MM.1S (cell line): ENCODE measurements around the gene FBXW12.

Experiments
- CTCF ChIP-seq: fragments of 300-600 bp; sonication (generic); IDR thresholded peaks from 2 replicates; pipeline ENCODE4 v1.5.1; 2016; ENCODE audit warnings: antibody characterized with exemption, low read length, mixed read lengths
- EZH2 ChIP-seq: fragments of 300-600 bp; sonication (generic); optimal IDR thresholded peaks from 2 replicates; pipeline ENCODE3; 2017; ENCODE audit warnings: low read depth, mild to moderate bottlenecking, antibody characterized with exemption, low read length, mixed read lengths

- TF ChIP-seq CTCF (no peak), EZH2 (no peak)
Observed at GRCh38 chr3:48338635-48339034, 33.4 kb upstream of the FBXW12 start.
